GM12864 (cell line): ENCODE measurements around the gene CUEDC1.

Source experiments
- DNase-seq: peaks from one replicate; pipeline ENCODE4 v3.0.0-alpha.2; 2011; ENCODE audit warnings: low read depth
- H3K4me3 ChIP-seq: 2 replicates; pipeline ENCODE4 v1.5.1; 2011; ENCODE audit warnings: mild to moderate bottlenecking, low read depth, low read length, control low read depth
- TF ChIP-seq, protein P1 (sequence below): IDR thresholded peaks from 2 replicates; pipeline ENCODE4 v1.5.1; 2011; ENCODE audit warnings: low read depth, mild to moderate bottlenecking, moderate library complexity, low read length, control low read depth, inconsistent platforms; ENCODE audit errors: missing control alignments

Gene CUEDC1

GRCh38 chr17:57919918-57920317 lies 35.3 kb downstream of the CUEDC1 start:
- DNase-seq: no peak
- TF ChIP-seq, protein P1, sequence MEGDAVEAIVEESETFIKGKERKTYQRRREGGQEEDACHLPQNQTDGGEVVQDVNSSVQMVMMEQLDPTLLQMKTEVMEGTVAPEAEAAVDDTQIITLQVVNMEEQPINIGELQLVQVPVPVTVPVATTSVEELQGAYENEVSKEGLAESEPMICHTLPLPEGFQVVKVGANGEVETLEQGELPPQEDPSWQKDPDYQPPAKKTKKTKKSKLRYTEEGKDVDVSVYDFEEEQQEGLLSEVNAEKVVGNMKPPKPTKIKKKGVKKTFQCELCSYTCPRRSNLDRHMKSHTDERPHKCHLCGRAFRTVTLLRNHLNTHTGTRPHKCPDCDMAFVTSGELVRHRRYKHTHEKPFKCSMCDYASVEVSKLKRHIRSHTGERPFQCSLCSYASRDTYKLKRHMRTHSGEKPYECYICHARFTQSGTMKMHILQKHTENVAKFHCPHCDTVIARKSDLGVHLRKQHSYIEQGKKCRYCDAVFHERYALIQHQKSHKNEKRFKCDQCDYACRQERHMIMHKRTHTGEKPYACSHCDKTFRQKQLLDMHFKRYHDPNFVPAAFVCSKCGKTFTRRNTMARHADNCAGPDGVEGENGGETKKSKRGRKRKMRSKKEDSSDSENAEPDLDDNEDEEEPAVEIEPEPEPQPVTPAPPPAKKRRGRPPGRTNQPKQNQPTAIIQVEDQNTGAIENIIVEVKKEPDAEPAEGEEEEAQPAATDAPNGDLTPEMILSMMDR: no peak
- no peak overlapping the region for H3K4me3 ChIP-seq

- no peak for DNase-seq
- TF ChIP-seq, protein P1: no peak
- no peak overlapping the region for H3K4me3 ChIP-seq
Measured at GRCh38 chr17:57918017-57918895, 37.0 kb downstream of the CUEDC1 start.

GRCh38 chr17:57916925-57917858 lies 38.0 kb downstream of the CUEDC1 start:
- TF ChIP-seq, protein P1: no peak
- H3K4me3 ChIP-seq: no peak overlapping the region
- no peak for DNase-seq

DNA sequence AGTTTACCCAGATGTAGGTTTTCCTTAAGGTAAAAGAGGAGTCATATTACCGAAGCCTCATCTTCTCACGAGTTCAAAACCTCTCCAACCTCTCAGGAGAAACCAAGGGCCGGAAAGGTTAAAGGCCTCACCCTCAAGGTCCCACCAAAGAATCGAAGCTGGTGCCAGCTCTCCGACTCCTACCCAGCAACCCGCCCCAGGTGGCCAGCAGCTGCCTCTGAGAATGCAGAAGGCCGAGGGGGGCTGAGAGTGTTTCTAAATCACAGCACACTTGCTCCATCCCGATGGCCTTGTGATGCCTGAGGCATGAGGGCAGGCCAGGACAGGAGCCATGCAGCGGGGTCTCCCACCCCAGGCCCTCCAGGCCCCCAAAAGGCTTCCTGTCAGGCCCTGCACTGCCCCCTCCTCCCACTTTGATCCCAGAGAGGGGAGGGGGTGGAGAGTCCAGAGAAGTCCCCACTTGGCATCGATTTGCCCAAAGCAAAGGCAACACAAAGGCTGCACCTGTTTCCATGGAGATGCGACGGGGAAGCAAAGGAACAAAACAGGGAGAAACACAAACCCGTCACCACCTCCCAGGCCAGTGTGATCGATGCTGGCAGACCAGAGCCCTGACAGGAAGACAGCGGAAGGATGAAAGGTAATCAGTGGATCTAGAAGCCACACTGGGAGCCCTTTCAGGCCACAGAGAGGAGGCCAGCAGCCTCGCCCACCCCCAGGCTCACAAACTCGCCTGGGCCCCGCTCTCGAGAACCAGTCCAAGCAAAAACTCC lies 39.0 kb downstream of the CUEDC1 start:
- TF ChIP-seq, protein P1: no peak
- no peak overlapping the region for H3K4me3 ChIP-seq
- DNase-seq: no peak

- no peak for DNase-seq
- H3K4me3 ChIP-seq: no peak overlapping the region
- TF ChIP-seq, protein P1: no peak
Measured at GRCh38 chr17:57915544-57915943, 39.7 kb downstream of the CUEDC1 start.
